GM12878 (cell line): ENCODE results near the gene HINT3. TPM values are rescaled to one million over a fixed set of nuclear protein-coding genes. Genes with fewer than 3 reads are reported as not detected.
A peak's percentile ranks its signal among the peaks of the same experiment; 100 is the strongest.

Experiments used
- ATAC-seq: fragments of 200-7000 bp; cut with Tn5 transposase; 3 replicates; pipeline ENCODE4 v1.9.1; 2020; ENCODE audit warnings: mild to moderate bottlenecking, moderate library complexity
- BruUV-seq: library from RNA; stranded (reverse); fragments of 400-500 nt; replicated peaks from 2 replicates; lab custom pipeline; 2021; lab: Mats Ljungman, UMichigan
- CTCF ChIA-PET: fragments of 300-600 bp; sonication (Branson Sonifier 250); formaldehyde crosslinking; extraction: SDS; loops from one replicate; lab custom pipeline; 2021; ENCODE audit warnings: inconsistent platforms; lab: Yijun Ruan, JAX
- POLR2A ChIA-PET: fragments of 350-600 bp; formaldehyde crosslinking; extraction: SDS; loops from one replicate; lab custom pipeline; 2021; ENCODE audit warnings: inconsistent platforms; lab: Charles Lee
- RAD21 ChIA-PET: fragments of 300-600 bp; sonication (Branson Sonifier 250); formaldehyde crosslinking; loops from one replicate; lab custom pipeline; 2023; ENCODE audit warnings: antibody characterized with exemption; ENCODE audit not compliant: unreplicated experiment; lab: Charles Lee
- SMC1A ChIA-PET: fragments of 300-600 bp; sonication (Branson Sonifier 250); formaldehyde crosslinking; loops from one replicate; lab custom pipeline; 2023; ENCODE audit not compliant: unreplicated experiment, uncharacterized antibody; lab: Charles Lee
- DNase-seq: peaks from one replicate; pipeline ENCODE4 v3.0.0-alpha.2; 2011; ENCODE audit warnings: low read depth, low spot score
- FAIRE-seq: peaks from 3 replicates; lab custom pipeline; 2011; peaks lifted over from hg19 to GRCh38; lab: Jason Lieb, UNC
- H2AFZ ChIP-seq: 2 replicates; pipeline ENCODE4 v1.6.0; 2011; ENCODE audit warnings: low read depth, low read length, control low read depth; ENCODE audit not compliant: control insufficient read depth
- H3K27ac ChIP-seq: 2 replicates; pipeline ENCODE4 v1.5.1; 2011; ENCODE audit warnings: control low read depth; ENCODE audit not compliant: control insufficient read depth, insufficient read depth
- H3K27me3 ChIP-seq, 2 experiments: replicated peaks in 1 of 2; 2 replicates each; pipeline versions ENCODE4 v1.6.0 to v1.6.1; 2011; ENCODE audit warnings: low read length in 1 of 2; ENCODE audit not compliant: control insufficient read depth in 2 of 2, insufficient read depth in 2 of 2
- H3K36me3 ChIP-seq, 2 experiments: 2 replicates each; pipeline ENCODE4 v1.5.1; 2011; ENCODE audit warnings: low read length in 1 of 2; ENCODE audit not compliant: control insufficient read depth in 2 of 2, insufficient read depth in 2 of 2
- H3K4me1 ChIP-seq: 2 replicates; pipeline ENCODE4 v1.6.1; 2011; ENCODE audit warnings: mild to moderate bottlenecking, low read length, moderate library complexity, mixed read lengths; ENCODE audit not compliant: control insufficient read depth, insufficient read depth
- H3K4me2 ChIP-seq: 2 replicates; pipeline ENCODE4 v1.6.0; 2011; ENCODE audit warnings: control low read depth; ENCODE audit not compliant: control insufficient read depth, insufficient read depth
- H3K4me3 ChIP-seq: fragments of 200-600 bp; sonication (generic); 2 replicates; pipeline ENCODE4 v1.5.1; 2016
- H3K79me2 ChIP-seq: 2 replicates; pipeline ENCODE4 v1.6.0; 2011; ENCODE audit warnings: low read length; ENCODE audit not compliant: control insufficient read depth, insufficient read depth
- H3K9ac ChIP-seq: 2 replicates; pipeline ENCODE4 v1.8.0; 2011; ENCODE audit warnings: low read length, control low read depth, mixed read lengths; ENCODE audit not compliant: control insufficient read depth, insufficient read depth
- H3K9me3 ChIP-seq: replicated peaks from 3 replicates; pipeline ENCODE4 v1.5.1; 2011; ENCODE audit warnings: mild to moderate bottlenecking, low read length; ENCODE audit not compliant: control insufficient read depth, insufficient read depth
- H4K20me1 ChIP-seq: 2 replicates; pipeline ENCODE4 v1.6.0; 2011; ENCODE audit not compliant: control insufficient read depth, insufficient read depth
- CBFB ChIP-seq: IDR thresholded peaks from 2 replicates; pipeline ENCODE4 v1.6.1; 2016; ENCODE audit warnings: antibody characterized with exemption, low read depth
- CHD4 ChIP-seq: fragments of 200-600 bp; sonication (generic); IDR thresholded peaks from 2 replicates; pipeline ENCODE4 v1.6.1; 2016; ENCODE audit warnings: mild to moderate bottlenecking
- MEF2B ChIP-seq: fragments of 450-650 bp; IDR thresholded peaks from 2 replicates; pipeline ENCODE4 v1.6.1; 2018; ENCODE audit warnings: mild to moderate bottlenecking, moderate library complexity; ENCODE audit not compliant: partially characterized antibody, poor library complexity, severe bottlenecking
- NRF1 ChIP-seq: conservative IDR thresholded peaks from 2 replicates; pipeline ENCODE4 v1.6.1; 2011; ENCODE audit warnings: mild to moderate bottlenecking, low read depth, low read length, improper control_type of control experiment
- PAX5 ChIP-seq: IDR thresholded peaks from 2 replicates; pipeline ENCODE4 v1.6.1; 2011; ENCODE audit warnings: low read depth, low read length, borderline replicate concordance
- POU2F2 ChIP-seq: IDR thresholded peaks from 3 replicates; pipeline ENCODE4 v1.6.1; 2011; ENCODE audit warnings: low read depth, mild to moderate bottlenecking, low read length, borderline replicate concordance
- RAD21 ChIP-seq: IDR thresholded peaks from 2 replicates; pipeline ENCODE4 v1.6.1; 2011; ENCODE audit warnings: mild to moderate bottlenecking, low read depth, low read length, moderate library complexity; ENCODE audit not compliant: insufficient read depth
- SUZ12 ChIP-seq: fragments of 200-600 bp; sonication (generic); IDR thresholded peaks from one replicate; pipeline ENCODE4 v1.6.1; 2018; ENCODE audit warnings: antibody characterized with exemption, mild to moderate bottlenecking; ENCODE audit not compliant: unreplicated experiment
- ZNF207 ChIP-seq: fragments of 450-650 bp; IDR thresholded peaks from 2 replicates; pipeline ENCODE4 v1.6.1; 2014; ENCODE audit warnings: antibody characterized with exemption, mild to moderate bottlenecking, borderline replicate concordance
- WGBS: methylation state at CpG from one replicate; pipeline ENCODE4 v1.1.6; 2016; ENCODE audit warnings: low lambda C conversion rate; ENCODE audit not compliant: insufficient replicate concordance, insufficient coverage; ENCODE audit errors: missing lambda C conversion rate; 5-methylcytosine and 5-hydroxymethylcytosine counted together
- in situ Hi-C: fragments of 300-500 bp; cut with MboI; formaldehyde crosslinking; loops from 9 replicates; pipeline ENCODE4 v1.14.3; 2018; ENCODE audit warnings: mixed read lengths
- intact Hi-C: fragments of 100-400 bp; cut with micrococcal nuclease; formaldehyde crosslinking; loops from one replicate; pipeline ENCODE4 v1.14.2; 2022; ENCODE audit not compliant: unreplicated experiment
- polyA plus RNA-seq, 11 experiments: library from polyadenylated mRNA; depleted of rRNA in 4 of 11; unstranded in 6 of 11; stranded (reverse) in 5 of 11; fragments of >200 nt; fragmentation: Nextera tagmentation in 4 of 11; fragmentation: Illumina TruSeq in 1 of 11; extraction: Ambion mirVana in 4 of 11; extraction: Trizol in 1 of 11; gene quantifications; 1 replicate in 1 of 11; 2 replicates in 10 of 11; pipeline versions ENCODE4 v1.2.1 to v1.2.3, GENCODE V29; 2011 to 2016; ENCODE audit warnings: inconsistent platforms in 2 of 11, missing spikeins in 2 of 11, low read depth in 1 of 11
- total RNA-seq, 4 experiments: library from RNA; depleted of rRNA in 3 of 4; stranded (reverse); fragments of >200 nt in 3 of 4; fragmentation: Illumina TruSeq in 1 of 4; extraction: Trizol in 1 of 4; gene quantifications; 2 replicates each; pipeline versions ENCODE4 v1.2.1 to v1.2.3, GENCODE V29; 2013 to 2021
- TF ChIP-seq, protein P1 (sequence below): fragments of 450-650 bp; IDR thresholded peaks from 2 replicates; pipeline ENCODE4 v1.6.1; 2017; ENCODE audit warnings: borderline replicate concordance
- TF ChIP-seq, protein P2 (sequence below): fragments of 150-350 bp; IDR thresholded peaks from 2 replicates; pipeline ENCODE4 v1.6.1; 2016; ENCODE audit warnings: low read depth, low read length
- TF ChIP-seq, protein P3 (sequence below), 3 experiments: IDR thresholded peaks in 2 of 3; conservative IDR thresholded peaks in 1 of 3; 2 replicates each; pipeline ENCODE4 v1.5.1; 2011; ENCODE audit warnings: low read depth in 3 of 3, low read length in 3 of 3, mild to moderate bottlenecking in 3 of 3, control low read depth in 2 of 3, moderate library complexity in 2 of 3, inconsistent platforms in 1 of 3, mixed read lengths in 1 of 3; ENCODE audit not compliant: control insufficient read depth in 2 of 3, insufficient read depth in 1 of 3; ENCODE audit errors: extremely low read depth in 1 of 3
- TF ChIP-seq, protein P4 (sequence below): IDR thresholded peaks from 2 replicates; pipeline ENCODE4 v1.6.1; 2011; ENCODE audit warnings: borderline replicate concordance, low read depth, mild to moderate bottlenecking, moderate library complexity, low read length; ENCODE audit not compliant: insufficient read depth, poor library complexity, severe bottlenecking

The HINT3 gene
- total and polyA plus RNA-seq, 10 of the 15 experiments (the other 5 are each of a cell fraction or from before 2014, with no cell fraction given) = 0.72 to 9.1 (median 5.4) TPM

DNA sequence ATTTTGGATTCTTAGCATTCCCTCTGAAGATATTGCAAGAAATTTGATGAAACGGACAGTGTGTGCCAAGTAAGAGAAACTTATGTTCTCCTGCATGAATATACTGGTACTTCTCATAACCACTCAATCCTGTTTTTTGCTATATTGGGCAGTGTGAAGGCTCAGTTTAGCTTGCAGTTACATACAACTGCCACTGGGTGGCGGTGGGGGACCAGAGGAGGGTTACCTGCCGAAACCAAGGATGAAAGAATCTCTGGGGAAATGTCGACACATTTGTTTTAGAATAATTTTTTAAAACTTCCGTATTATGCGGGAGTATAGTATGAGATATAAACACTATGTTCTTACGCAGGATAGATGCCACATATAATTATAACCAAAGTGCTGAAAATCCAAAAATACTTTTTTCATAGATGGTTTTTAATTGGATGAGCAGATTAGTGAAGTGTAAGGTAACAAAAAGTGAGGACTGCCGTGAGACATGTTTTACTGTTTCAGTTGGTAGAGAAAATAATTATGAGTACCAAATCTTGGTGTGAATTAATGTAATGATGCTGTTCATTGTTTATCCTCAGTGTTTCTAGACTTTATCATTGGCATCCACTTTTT lies 39.5 kb downstream of the HINT3 start:
- Histone ChIP-seq H3K4me3 (no peak overlapping the region), H3K4me2 (peak overlapping the region; percentile 62), H2AFZ (peak overlapping the region; percentile 36), H3K79me2 (peaks cover 42% of the 10 kb centered on the region), H3K27ac (no peak overlapping the region), H3K9me3 (no peaks in the 10 kb centered on the region), H3K4me1 (no peaks in the 10 kb centered on the region), H3K36me3 (peaks cover 0 to 18% of the 10 kb centered on the region in 2 experiments; a peak in 1 of 4 replicates), H3K9ac (no peak overlapping the region), H4K20me1 (no peaks in the 10 kb centered on the region), H3K27me3 (no peaks in the 10 kb centered on the region)
- ChIA-PET POLR2A (interaction anchor here (0.7 to 1.7 kb wide), 4 partner anchors 9 to 210 kb away, joined by 3 to 10 read pairs (median 3); partner anchors contain the start of gene TRMT11), CTCF (interaction anchor here (0.6 to 7.1 kb wide), 41 partner anchors 7 to 661 kb away, joined by 3 to 68 read pairs (median 4); partner anchors contain the start of genes CENPW, HINT3 and TRMT11), RAD21 (interaction anchor here (0.7 to 2.7 kb wide), 10 partner anchors 9 to 661 kb away, joined by 3 to 17 read pairs (median 4); partner anchors contain the start of gene TRMT11), SMC1A (interaction anchor here (0.7 to 6.3 kb wide), 18 partner anchors 8 to 1417 kb away, joined by 3 to 39 read pairs (median 4); partner anchors contain the start of gene TRMT11)
- ATAC-seq (peak; percentile 90), FAIRE-seq (peak; percentile 66), DNase-seq (peak; percentile 28)
- intact Hi-C loops (loop anchor here (2.0 to 10.0 kb wide), 4 partner anchors 175 to 1125 kb away; no protein-coding TSS in a partner anchor), in situ Hi-C loops (loop anchor here (10.0 kb wide), 1 partner anchor 1129 kb away; no protein-coding TSS in a partner anchor)
- BruUV-seq = no TSS peak
- 2% methylated on average over 8 of the region's 8 CpGs for WGBS
- no peak for TF ChIP-seq CBFB
- TF ChIP-seq, protein P1, sequence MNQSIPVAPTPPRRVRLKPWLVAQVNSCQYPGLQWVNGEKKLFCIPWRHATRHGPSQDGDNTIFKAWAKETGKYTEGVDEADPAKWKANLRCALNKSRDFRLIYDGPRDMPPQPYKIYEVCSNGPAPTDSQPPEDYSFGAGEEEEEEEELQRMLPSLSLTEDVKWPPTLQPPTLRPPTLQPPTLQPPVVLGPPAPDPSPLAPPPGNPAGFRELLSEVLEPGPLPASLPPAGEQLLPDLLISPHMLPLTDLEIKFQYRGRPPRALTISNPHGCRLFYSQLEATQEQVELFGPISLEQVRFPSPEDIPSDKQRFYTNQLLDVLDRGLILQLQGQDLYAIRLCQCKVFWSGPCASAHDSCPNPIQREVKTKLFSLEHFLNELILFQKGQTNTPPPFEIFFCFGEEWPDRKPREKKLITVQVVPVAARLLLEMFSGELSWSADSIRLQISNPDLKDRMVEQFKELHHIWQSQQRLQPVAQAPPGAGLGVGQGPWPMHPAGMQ = no peak
- no peak for TF ChIP-seq PAX5
- TF ChIP-seq, protein P2, sequence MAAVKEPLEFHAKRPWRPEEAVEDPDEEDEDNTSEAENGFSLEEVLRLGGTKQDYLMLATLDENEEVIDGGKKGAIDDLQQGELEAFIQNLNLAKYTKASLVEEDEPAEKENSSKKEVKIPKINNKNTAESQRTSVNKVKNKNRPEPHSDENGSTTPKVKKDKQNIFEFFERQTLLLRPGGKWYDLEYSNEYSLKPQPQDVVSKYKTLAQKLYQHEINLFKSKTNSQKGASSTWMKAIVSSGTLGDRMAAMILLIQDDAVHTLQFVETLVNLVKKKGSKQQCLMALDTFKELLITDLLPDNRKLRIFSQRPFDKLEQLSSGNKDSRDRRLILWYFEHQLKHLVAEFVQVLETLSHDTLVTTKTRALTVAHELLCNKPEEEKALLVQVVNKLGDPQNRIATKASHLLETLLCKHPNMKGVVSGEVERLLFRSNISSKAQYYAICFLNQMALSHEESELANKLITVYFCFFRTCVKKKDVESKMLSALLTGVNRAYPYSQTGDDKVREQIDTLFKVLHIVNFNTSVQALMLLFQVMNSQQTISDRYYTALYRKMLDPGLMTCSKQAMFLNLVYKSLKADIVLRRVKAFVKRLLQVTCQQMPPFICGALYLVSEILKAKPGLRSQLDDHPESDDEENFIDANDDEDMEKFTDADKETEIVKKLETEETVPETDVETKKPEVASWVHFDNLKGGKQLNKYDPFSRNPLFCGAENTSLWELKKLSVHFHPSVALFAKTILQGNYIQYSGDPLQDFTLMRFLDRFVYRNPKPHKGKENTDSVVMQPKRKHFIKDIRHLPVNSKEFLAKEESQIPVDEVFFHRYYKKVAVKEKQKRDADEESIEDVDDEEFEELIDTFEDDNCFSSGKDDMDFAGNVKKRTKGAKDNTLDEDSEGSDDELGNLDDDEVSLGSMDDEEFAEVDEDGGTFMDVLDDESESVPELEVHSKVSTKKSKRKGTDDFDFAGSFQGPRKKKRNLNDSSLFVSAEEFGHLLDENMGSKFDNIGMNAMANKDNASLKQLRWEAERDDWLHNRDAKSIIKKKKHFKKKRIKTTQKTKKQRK = no peak
- no peak for TF ChIP-seq CHD4
- no peak for TF ChIP-seq ZNF207
- TF ChIP-seq, protein P3, sequence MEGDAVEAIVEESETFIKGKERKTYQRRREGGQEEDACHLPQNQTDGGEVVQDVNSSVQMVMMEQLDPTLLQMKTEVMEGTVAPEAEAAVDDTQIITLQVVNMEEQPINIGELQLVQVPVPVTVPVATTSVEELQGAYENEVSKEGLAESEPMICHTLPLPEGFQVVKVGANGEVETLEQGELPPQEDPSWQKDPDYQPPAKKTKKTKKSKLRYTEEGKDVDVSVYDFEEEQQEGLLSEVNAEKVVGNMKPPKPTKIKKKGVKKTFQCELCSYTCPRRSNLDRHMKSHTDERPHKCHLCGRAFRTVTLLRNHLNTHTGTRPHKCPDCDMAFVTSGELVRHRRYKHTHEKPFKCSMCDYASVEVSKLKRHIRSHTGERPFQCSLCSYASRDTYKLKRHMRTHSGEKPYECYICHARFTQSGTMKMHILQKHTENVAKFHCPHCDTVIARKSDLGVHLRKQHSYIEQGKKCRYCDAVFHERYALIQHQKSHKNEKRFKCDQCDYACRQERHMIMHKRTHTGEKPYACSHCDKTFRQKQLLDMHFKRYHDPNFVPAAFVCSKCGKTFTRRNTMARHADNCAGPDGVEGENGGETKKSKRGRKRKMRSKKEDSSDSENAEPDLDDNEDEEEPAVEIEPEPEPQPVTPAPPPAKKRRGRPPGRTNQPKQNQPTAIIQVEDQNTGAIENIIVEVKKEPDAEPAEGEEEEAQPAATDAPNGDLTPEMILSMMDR (IDR thresholded peaks at IDR 0.05 in 2 of 3, conservative IDR thresholded peaks at IDR 0.05 in 1 of 3; ENCODE audit: control insufficient read depth in 2 of 3, extremely low read depth in 1 of 3, insufficient read depth in 1 of 3, low read depth in 3 of 3, low read length in 3 of 3) = peak; percentile 94 to 96 (median 95)
- TF ChIP-seq SUZ12 = no peak
- TF ChIP-seq RAD21 = peak; percentile 87
- TF ChIP-seq, protein P4, sequence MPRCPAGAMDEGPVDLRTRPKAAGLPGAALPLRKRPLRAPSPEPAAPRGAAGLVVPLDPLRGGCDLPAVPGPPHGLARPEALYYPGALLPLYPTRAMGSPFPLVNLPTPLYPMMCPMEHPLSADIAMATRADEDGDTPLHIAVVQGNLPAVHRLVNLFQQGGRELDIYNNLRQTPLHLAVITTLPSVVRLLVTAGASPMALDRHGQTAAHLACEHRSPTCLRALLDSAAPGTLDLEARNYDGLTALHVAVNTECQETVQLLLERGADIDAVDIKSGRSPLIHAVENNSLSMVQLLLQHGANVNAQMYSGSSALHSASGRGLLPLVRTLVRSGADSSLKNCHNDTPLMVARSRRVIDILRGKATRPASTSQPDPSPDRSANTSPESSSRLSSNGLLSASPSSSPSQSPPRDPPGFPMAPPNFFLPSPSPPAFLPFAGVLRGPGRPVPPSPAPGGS = no peak
- no peak for TF ChIP-seq NRF1
- TF ChIP-seq POU2F2 = 0 out of 3 replicates have a peak, but pooled peaks have one; percentile 10
- TF ChIP-seq MEF2B = peak; percentile 82
